HepG2 (cell line): ENCODE measurements around the gene SLC26A2. TPM values are rescaled to one million over a fixed set of nuclear protein-coding genes. Genes with fewer than 3 reads are reported as not detected.

Experiments
- E2F2 ChIP-seq: sonication (generic); formaldehyde crosslinking; IDR thresholded peaks from 2 replicates; pipeline ENCODE4 v1.4.0; 2020; ENCODE audit warnings: missing genetic modification reagents, borderline replicate concordance
- KMT2B ChIP-seq: IDR thresholded peaks from 2 replicates; pipeline ENCODE4 v1.6.1; 2016; ENCODE audit warnings: missing genetic modification reagents, missing compliant biosample characterization
- LCORL ChIP-seq, 2 experiments: fragments of 450-650 bp in 1 of 2; sonication (generic) in 1 of 2; formaldehyde crosslinking in 1 of 2; IDR thresholded peaks; 2 replicates each; pipeline versions ENCODE4 v1.5.0 to v1.6.1; 2017 to 2020; ENCODE audit warnings: antibody characterized with exemption in 1 of 2, missing genetic modification reagents in 1 of 2
- NCOA2 ChIP-seq: sonication (generic); formaldehyde crosslinking; IDR thresholded peaks from 2 replicates; pipeline ENCODE4 v1.8.0; 2022; ENCODE audit warnings: inconsistent platforms
- REPIN1 ChIP-seq: sonication (generic); formaldehyde crosslinking; IDR thresholded peaks from 2 replicates; pipeline ENCODE4 v1.8.0; 2022; ENCODE audit warnings: missing genetic modification reagents, low read depth, mild to moderate bottlenecking, borderline replicate concordance
- SMAD9 ChIP-seq: sonication (generic); formaldehyde crosslinking; IDR thresholded peaks from 2 replicates; pipeline ENCODE4 v1.5.1; 2020; ENCODE audit warnings: mild to moderate bottlenecking, missing genetic modification reagents
- TOE1 ChIP-seq: sonication (generic); formaldehyde crosslinking; IDR thresholded peaks from 2 replicates; pipeline ENCODE4 v1.4.0; 2020; ENCODE audit warnings: mild to moderate bottlenecking, missing genetic modification reagents
- ZNF230 ChIP-seq: sonication (generic); formaldehyde crosslinking; IDR thresholded peaks from 2 replicates; pipeline ENCODE4 v1.4.0; 2020; ENCODE audit warnings: mild to moderate bottlenecking, missing genetic modification reagents
- ZNF260 ChIP-seq: sonication (generic); formaldehyde crosslinking; IDR thresholded peaks from 2 replicates; pipeline ENCODE4 v1.4.0; 2020; ENCODE audit warnings: missing genetic modification reagents, low read depth, mild to moderate bottlenecking, borderline replicate concordance
- ZNF350 ChIP-seq: sonication (generic); formaldehyde crosslinking; IDR thresholded peaks from 2 replicates; pipeline ENCODE4 v1.4.0; 2020; ENCODE audit warnings: mild to moderate bottlenecking, low read depth, missing genetic modification reagents, borderline replicate concordance
- ZNF407 ChIP-seq: sonication (generic); formaldehyde crosslinking; IDR thresholded peaks from one replicate; pipeline ENCODE4 v1.5.1; 2020; ENCODE audit warnings: mild to moderate bottlenecking, missing genetic modification reagents; ENCODE audit errors: not compliant biosample characterization
- ZNF616 ChIP-seq: sonication (generic); formaldehyde crosslinking; IDR thresholded peaks from 2 replicates; pipeline ENCODE4 v1.5.0; 2020; ENCODE audit warnings: low read depth, mild to moderate bottlenecking, missing genetic modification reagents
- ZNF7 ChIP-seq: IDR thresholded peaks from 2 replicates; pipeline ENCODE4 v1.6.1; 2016; ENCODE audit warnings: missing biosample characterization, missing genetic modification reagents
- polyA plus RNA-seq, 8 experiments: library from polyadenylated mRNA; depleted of rRNA in 3 of 8; stranded (reverse) in 7 of 8; unstranded in 1 of 8; fragments of >200 nt; fragmentation: Illumina TruSeq in 4 of 8; extraction: Trizol in 4 of 8; gene quantifications; 2 replicates each; pipeline versions ENCODE4 v1.2.1 to v1.2.3, GENCODE V29; 2011 to 2016; ENCODE audit warnings: low read depth in 4 of 8, missing spikeins in 1 of 8, mixed read lengths in 1 of 8; ENCODE audit not compliant: insufficient read depth in 1 of 8
- total RNA-seq, 5 experiments: library from RNA; depleted of rRNA; stranded (reverse); fragments of >200 nt; fragmentation: Illumina TruSeq; extraction: Trizol; gene quantifications; 2 replicates each; pipeline ENCODE4 v1.2.3, GENCODE V29; 2016; ENCODE audit warnings: low read depth in 1 of 5
- TF ChIP-seq, protein P1 (sequence below): sonication (generic); formaldehyde crosslinking; IDR thresholded peaks from 2 replicates; pipeline ENCODE4 v1.8.0; 2022; ENCODE audit warnings: mild to moderate bottlenecking, missing genetic modification reagents; ENCODE audit not compliant: insufficient replicate concordance
- TF ChIP-seq, protein P2 (sequence below): sonication (generic); formaldehyde crosslinking; IDR thresholded peaks from 2 replicates; pipeline ENCODE4 v1.5.0; 2020; ENCODE audit warnings: missing genetic modification reagents
- TF ChIP-seq, protein P3 (sequence below): sonication (generic); formaldehyde crosslinking; conservative IDR thresholded peaks from 2 replicates; pipeline ENCODE4 v1.4.0; 2020; ENCODE audit warnings: missing genetic modification reagents

SLC26A2 gene
- total and polyA plus RNA-seq, 2 of the 13 experiments (the other 11 are each of a cell fraction or from before 2014, with no cell fraction given): 2.2 to 7.9 TPM

DNA sequence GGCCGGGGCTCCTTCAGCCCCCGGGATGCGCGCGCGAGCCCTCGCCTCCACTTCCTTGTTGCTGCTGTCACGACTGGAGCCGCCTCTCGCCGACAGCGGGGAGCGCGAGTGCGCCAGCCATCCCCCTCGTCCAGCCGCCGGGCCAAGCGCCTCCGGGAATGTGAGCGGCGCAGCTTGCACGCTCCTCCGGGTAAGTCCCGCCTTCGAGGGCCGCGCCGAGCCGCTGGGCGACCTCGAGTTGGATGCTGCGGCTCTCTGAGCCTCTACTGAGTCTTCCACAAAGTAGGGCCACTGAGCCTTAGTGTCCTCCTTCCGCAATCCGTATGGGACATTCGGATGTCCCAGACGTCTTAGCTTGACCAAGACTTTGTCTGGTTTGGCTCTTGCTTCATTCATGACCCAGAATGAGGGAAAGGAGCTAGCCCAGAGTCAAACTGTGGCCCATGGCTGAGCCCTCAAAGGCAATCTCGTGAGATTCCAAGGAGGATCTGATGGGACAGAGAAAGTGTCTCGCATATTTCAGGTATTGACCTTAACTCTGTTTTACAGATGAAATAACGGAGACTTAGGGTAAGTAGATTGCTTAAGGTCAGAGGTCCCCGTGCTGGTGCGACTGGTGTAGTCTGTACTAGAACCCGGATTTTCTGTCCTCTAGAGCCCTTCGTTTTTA, 40.6 kb downstream of the SLC26A2 start (continued):
- TF ChIP-seq ZNF407 (CRISPR knock-in tag) (no peak), E2F2 (CRISPR knock-in tag) (no peak), ZNF7 (CRISPR knock-in tag) (no peak), TOE1 (CRISPR knock-in tag) (no peak), SMAD9 (no peak), LCORL (IDR thresholded peaks at IDR 0.05) (no peak), LCORL (CRISPR knock-in tag; IDR thresholded peaks at IDR 0.05) (no peak), REPIN1 (no peak), KMT2B (CRISPR knock-in tag) (no peak), ZNF616 (no peak), NCOA2 (CRISPR knock-in tag) (no peak), ZNF350 (CRISPR knock-in tag) (no peak), ZNF260 (no peak), ZNF230 (no peak)
- TF ChIP-seq, protein P1, sequence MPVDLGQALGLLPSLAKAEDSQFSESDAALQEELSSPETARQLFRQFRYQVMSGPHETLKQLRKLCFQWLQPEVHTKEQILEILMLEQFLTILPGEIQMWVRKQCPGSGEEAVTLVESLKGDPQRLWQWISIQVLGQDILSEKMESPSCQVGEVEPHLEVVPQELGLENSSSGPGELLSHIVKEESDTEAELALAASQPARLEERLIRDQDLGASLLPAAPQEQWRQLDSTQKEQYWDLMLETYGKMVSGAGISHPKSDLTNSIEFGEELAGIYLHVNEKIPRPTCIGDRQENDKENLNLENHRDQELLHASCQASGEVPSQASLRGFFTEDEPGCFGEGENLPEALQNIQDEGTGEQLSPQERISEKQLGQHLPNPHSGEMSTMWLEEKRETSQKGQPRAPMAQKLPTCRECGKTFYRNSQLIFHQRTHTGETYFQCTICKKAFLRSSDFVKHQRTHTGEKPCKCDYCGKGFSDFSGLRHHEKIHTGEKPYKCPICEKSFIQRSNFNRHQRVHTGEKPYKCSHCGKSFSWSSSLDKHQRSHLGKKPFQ (CRISPR knock-in tag): no peak
- TF ChIP-seq, protein P2, sequence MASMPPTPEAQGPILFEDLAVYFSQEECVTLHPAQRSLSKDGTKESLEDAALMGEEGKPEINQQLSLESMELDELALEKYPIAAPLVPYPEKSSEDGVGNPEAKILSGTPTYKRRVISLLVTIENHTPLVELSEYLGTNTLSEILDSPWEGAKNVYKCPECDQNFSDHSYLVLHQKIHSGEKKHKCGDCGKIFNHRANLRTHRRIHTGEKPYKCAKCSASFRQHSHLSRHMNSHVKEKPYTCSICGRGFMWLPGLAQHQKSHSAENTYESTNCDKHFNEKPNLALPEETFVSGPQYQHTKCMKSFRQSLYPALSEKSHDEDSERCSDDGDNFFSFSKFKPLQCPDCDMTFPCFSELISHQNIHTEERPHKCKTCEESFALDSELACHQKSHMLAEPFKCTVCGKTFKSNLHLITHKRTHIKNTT (CRISPR knock-in tag): no peak
- TF ChIP-seq, protein P3, sequence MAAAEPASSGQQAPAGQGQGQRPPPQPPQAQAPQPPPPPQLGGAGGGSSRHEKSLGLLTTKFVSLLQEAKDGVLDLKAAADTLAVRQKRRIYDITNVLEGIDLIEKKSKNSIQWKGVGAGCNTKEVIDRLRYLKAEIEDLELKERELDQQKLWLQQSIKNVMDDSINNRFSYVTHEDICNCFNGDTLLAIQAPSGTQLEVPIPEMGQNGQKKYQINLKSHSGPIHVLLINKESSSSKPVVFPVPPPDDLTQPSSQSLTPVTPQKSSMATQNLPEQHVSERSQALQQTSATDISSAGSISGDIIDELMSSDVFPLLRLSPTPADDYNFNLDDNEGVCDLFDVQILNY (CRISPR knock-in tag): no peak
